ENCODE measurements around the gene RAB36. TPM values are rescaled to one million over a fixed set of nuclear protein-coding genes. Genes with fewer than 3 reads are reported as not detected.

The RAB36 gene
- total RNA-seq, 2 donors from 2014 or later: 2.6 to 3.3 TPM

DNA sequence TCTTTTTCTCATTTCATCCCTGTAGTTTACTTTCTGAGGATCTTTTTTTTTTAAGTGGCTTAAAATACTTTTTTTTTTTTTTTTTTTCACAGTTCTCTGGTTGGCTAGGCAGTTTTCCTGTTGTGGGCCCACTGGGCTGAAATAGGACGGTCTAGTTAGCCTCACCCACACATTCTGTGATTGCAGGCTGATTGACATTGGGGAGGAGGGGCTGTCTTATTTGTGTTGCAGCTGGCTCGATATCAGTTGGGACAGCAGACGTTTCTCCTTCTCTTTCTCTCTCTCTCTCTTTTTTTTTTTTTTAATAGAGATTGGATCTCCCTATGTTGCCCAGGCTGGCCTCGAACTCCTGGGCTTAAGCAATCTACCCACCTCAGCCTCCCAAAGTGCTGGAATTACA lies 41.9 kb downstream of the RAB36 start:
- no peak for TF ChIP-seq CTCF (conservative IDR thresholded peaks at IDR 0.05)
- peaks cover 55% of the 10 kb centered on the region for H3K36me3 Mint-ChIP-seq (ENCODE audit: low read depth)
- Histone ChIP-seq H3K36me3 (ENCODE audit: control insufficient read depth, insufficient read depth, low read length) (peaks cover 65% of the 10 kb centered on the region), H3K9ac (ENCODE audit: extremely low read depth, low read length, poor library complexity, severe bottlenecking) (no peak overlapping the region), H3K9me3 (ENCODE audit: control insufficient read depth, low read length) (no peaks in the 10 kb centered on the region), H3K4me3 (ENCODE audit: low read length) (no peak overlapping the region), H3K27me3 (ENCODE audit: control insufficient read depth, insufficient read depth, low read length, poor library complexity, severe bottlenecking) (no peaks in the 10 kb centered on the region), H3K27ac (ENCODE audit: low read depth, low read length) (no peak overlapping the region), H3K4me1 (ENCODE audit: control insufficient read depth, insufficient read depth, low read length) (no peaks in the 10 kb centered on the region)
- peaks cover 47% of the 10 kb centered on the region for H3K4me1 Mint-ChIP-seq
- no peaks in the 10 kb centered on the region for H3K9me3 Mint-ChIP-seq
- no peak overlapping the region for H3K4me3 Mint-ChIP-seq
- H3K27ac Mint-ChIP-seq: no peak overlapping the region
- H3K27me3 Mint-ChIP-seq (ENCODE audit: insufficient read depth): peaks cover 2% of the 10 kb centered on the region
- whole genome bisulfite sequencing, 2 experiments (ENCODE audit: insufficient coverage in 1 of 2, insufficient read length in 1 of 2): 86% methylated on average over 3 of the region's 4 CpGs; no CpG with 5 or more reads in 1 of the 2 experiments
- no peak for DNase-seq

- no peak overlapping the region for H3K27ac Mint-ChIP-seq
- peaks cover 4% of the 10 kb centered on the region for H3K4me1 ChIP-seq (ENCODE audit: control insufficient read depth, insufficient read depth, low read length)
- TF ChIP-seq CTCF (conservative IDR thresholded peaks at IDR 0.05): no peak
- no peak overlapping the region for H3K4me3 ChIP-seq (ENCODE audit: low read length)
- no peak overlapping the region for H3K4me3 Mint-ChIP-seq
- no peak for DNase-seq
- no peaks in the 10 kb centered on the region for H3K27me3 ChIP-seq (ENCODE audit: control insufficient read depth, insufficient read depth, low read length, poor library complexity, severe bottlenecking)
- H3K27me3 Mint-ChIP-seq (ENCODE audit: insufficient read depth): no peaks in the 10 kb centered on the region
- no peaks in the 10 kb centered on the region for H3K9me3 Mint-ChIP-seq
- H3K36me3 ChIP-seq (ENCODE audit: control insufficient read depth, insufficient read depth, low read length): peaks cover 65% of the 10 kb centered on the region
- H3K9ac ChIP-seq (ENCODE audit: extremely low read depth, low read length, poor library complexity, severe bottlenecking): no peak overlapping the region
- H3K36me3 Mint-ChIP-seq (ENCODE audit: low read depth): peaks cover 57% of the 10 kb centered on the region
- H3K27ac ChIP-seq (ENCODE audit: low read depth, low read length): no peak overlapping the region
- 90 to 96% methylated on average over 7 of the region's 7 CpGs for WGBS, 2 experiments (ENCODE audit: insufficient coverage in 1 of 2, insufficient read length in 1 of 2)
- H3K4me1 Mint-ChIP-seq: peaks cover 48% of the 10 kb centered on the region
- H3K9me3 ChIP-seq (ENCODE audit: control insufficient read depth, low read length): no peaks in the 10 kb centered on the region
These were observed 42.8 kb downstream of the RAB36 start for GRCh38 chr22:23187871-23188700.

DNA sequence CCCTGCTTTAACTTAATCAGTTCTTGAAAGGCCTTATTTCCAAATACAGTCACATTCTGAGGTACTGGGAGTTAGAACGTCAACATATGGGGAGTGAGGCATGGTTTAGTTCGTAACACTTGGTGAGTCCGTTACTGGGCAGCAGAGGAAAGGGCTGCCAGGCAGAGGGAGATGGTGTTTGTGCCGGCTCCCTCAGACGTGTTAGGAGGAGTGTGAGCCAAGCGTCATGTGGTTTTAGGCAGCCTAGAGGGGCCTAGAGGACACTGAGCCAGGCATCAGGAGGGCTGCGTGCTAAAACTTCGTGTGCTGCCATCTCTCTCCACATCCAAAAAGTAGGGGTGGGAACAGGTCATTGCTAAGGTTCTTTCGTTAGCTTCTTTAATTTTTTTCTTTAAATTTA lies 45.2 kb downstream of the RAB36 start:
- Mint-ChIP-seq H3K27me3 (ENCODE audit: insufficient read depth) (no peaks in the 10 kb centered on the region), H3K9me3 (no peaks in the 10 kb centered on the region), H3K27ac (no peak overlapping the region), H3K4me1 (peaks cover 36% of the 10 kb centered on the region), H3K4me3 (no peak overlapping the region), H3K36me3 (ENCODE audit: low read depth) (peaks cover 56% of the 10 kb centered on the region)
- Histone ChIP-seq H3K9ac (ENCODE audit: extremely low read depth, low read length, poor library complexity, severe bottlenecking) (no peak overlapping the region), H3K27me3 (ENCODE audit: control insufficient read depth, insufficient read depth, low read length, poor library complexity, severe bottlenecking) (no peaks in the 10 kb centered on the region), H3K36me3 (ENCODE audit: control insufficient read depth, insufficient read depth, low read length) (peaks cover 58% of the 10 kb centered on the region), H3K9me3 (ENCODE audit: control insufficient read depth, low read length) (no peaks in the 10 kb centered on the region), H3K4me3 (ENCODE audit: low read length) (no peak overlapping the region), H3K27ac (ENCODE audit: low read depth, low read length) (no peak overlapping the region), H3K4me1 (ENCODE audit: control insufficient read depth, insufficient read depth, low read length) (peaks cover 8% of the 10 kb centered on the region)
- DNase-seq: no peak
- 94 to 100% methylated on average over 2 to 8 of the region's 9 CpGs for WGBS, 2 experiments (ENCODE audit: insufficient coverage in 1 of 2, insufficient read length in 1 of 2)
- no peak for TF ChIP-seq CTCF (conservative IDR thresholded peaks at IDR 0.05)
